G401.6 (cell line): ENCODE measurements around the gene CFAP100.

Experiments
- FAIRE-seq: peaks from 2 replicates; lab custom pipeline; 2012; peaks lifted over from hg19 to GRCh38; lab: Jason Lieb, UNC

CFAP100 gene

GRCh38 chr3:126406389-126407296 lies 11.9 kb downstream of the CFAP100 start:
- no peak for FAIRE-seq

- no peak for FAIRE-seq
These were observed 12.8 kb downstream of the CFAP100 start for GRCh38 chr3:126407412-126408044.

GRCh38 chr3:126408099-126408498 lies 13.4 kb downstream of the CFAP100 start:
- no peak for FAIRE-seq

GRCh38 chr3:126412841-126413692 lies 18.4 kb downstream of the CFAP100 start:
- no peak for FAIRE-seq

GRCh38 chr3:126413693-126414080 lies 19.0 kb downstream of the CFAP100 start:
- no peak for FAIRE-seq

- no peak for FAIRE-seq
These were observed 19.7 kb downstream of the CFAP100 start for GRCh38 chr3:126414406-126414805.

GRCh38 chr3:126414961-126415660 lies 20.4 kb downstream of the CFAP100 start:
- no peak for FAIRE-seq

GRCh38 chr3:126415661-126416591 lies 21.2 kb downstream of the CFAP100 start:
- no peak for FAIRE-seq

- FAIRE-seq = no peak
These were observed 22.2 kb downstream of the CFAP100 start for GRCh38 chr3:126416943-126417342.

GRCh38 chr3:126417515-126417914 lies 22.8 kb downstream of the CFAP100 start:
- no peak for FAIRE-seq

- FAIRE-seq = no peak
These were observed 23.3 kb downstream of the CFAP100 start for GRCh38 chr3:126417981-126418530.

GRCh38 chr3:126418661-126419131 lies 24.0 kb downstream of the CFAP100 start:
- FAIRE-seq = no peak

- no peak for FAIRE-seq
These were observed 24.5 kb downstream of the CFAP100 start for GRCh38 chr3:126419151-126419703.

GRCh38 chr3:126419886-126420786 lies 25.4 kb downstream of the CFAP100 start:
- FAIRE-seq = no peak

- FAIRE-seq = no peak
These were observed 26.9 kb downstream of the CFAP100 start for GRCh38 chr3:126421573-126422119.

- FAIRE-seq = no peak
These were observed 27.4 kb downstream of the CFAP100 start for GRCh38 chr3:126422121-126422520.

GRCh38 chr3:126422571-126423091 lies 27.9 kb downstream of the CFAP100 start:
- FAIRE-seq = no peak
